HepG2 (cell line): ENCODE data around the gene GREM2. TPM values are rescaled to one million over a fixed set of nuclear protein-coding genes. Genes with fewer than 3 reads are reported as not detected.

Experiments used
- ATAC-seq: fragments of 200-7000 bp; cut with Tn5 transposase; 3 replicates; pipeline ENCODE4 v1.9.1; 2020; ENCODE audit warnings: mild to moderate bottlenecking, moderate library complexity
- BruUV-seq: library from RNA; stranded (reverse); fragments of 400-500 nt; replicated peaks from 2 replicates; lab custom pipeline; 2021; lab: Mats Ljungman, UMichigan
- CTCF ChIA-PET: fragments of 300-600 bp; formaldehyde crosslinking; extraction: SDS; loops from one replicate; lab custom pipeline; 2021; ENCODE audit warnings: low total read pairs, inconsistent platforms, low intra/inter-chr PET ratio; lab: Yijun Ruan, JAX
- POLR2A ChIA-PET: fragments of 350-600 bp; sonication (Branson Sonifier 250); formaldehyde crosslinking; loops from one replicate; lab custom pipeline; 2020; ENCODE audit warnings: antibody characterized with exemption, inconsistent platforms; lab: Yijun Ruan, JAX
- DNase-seq: peaks from one replicate; pipeline ENCODE4 v3.0.0-alpha.2; 2015; ENCODE audit warnings: low spot score
- FAIRE-seq: peaks from 3 replicates; lab custom pipeline; 2011; peaks lifted over from hg19 to GRCh38; lab: Jason Lieb, UNC
- H2AFZ ChIP-seq: one replicate; pipeline ENCODE4 v1.6.1; 2011; ENCODE audit warnings: low read length, inconsistent platforms
- H3K27ac ChIP-seq: fragments of 300-600 bp; 3 replicates; pipeline ENCODE4 v1.8.0; 2011; ENCODE audit warnings: mixed run types, mild to moderate bottlenecking, mixed read lengths, low read length, inconsistent platforms; ENCODE audit not compliant: insufficient read depth; ENCODE audit errors: extremely low read length
- H3K27me3 ChIP-seq, 2 experiments: fragments of 200-600 bp in 1 of 2; 2 replicates in 1 of 2; 3 replicates in 1 of 2; pipeline versions ENCODE4 v1.6.0 to v1.8.0; 2011; ENCODE audit warnings: low read length in 2 of 2, mild to moderate bottlenecking in 2 of 2, moderate library complexity in 2 of 2, inconsistent platforms in 1 of 2; ENCODE audit not compliant: insufficient read depth in 2 of 2, control insufficient read depth in 1 of 2
- H3K36me3 ChIP-seq, 2 experiments: fragments of 200-600 bp in 1 of 2; replicated peaks in 1 of 2; 2 replicates in 1 of 2; 3 replicates in 1 of 2; pipeline versions ENCODE4 v1.5.1 to v1.8.0; 2011; ENCODE audit warnings: low read length in 2 of 2, inconsistent platforms in 1 of 2; ENCODE audit not compliant: insufficient read depth in 2 of 2, control insufficient read depth in 1 of 2
- H3K4me1 ChIP-seq: 2 replicates; pipeline ENCODE4 v1.5.1; 2012; ENCODE audit warnings: low read length, inconsistent platforms; ENCODE audit not compliant: insufficient read depth
- H3K4me2 ChIP-seq: 2 replicates; pipeline ENCODE4 v1.6.0; 2011; ENCODE audit warnings: low read depth, low read length, inconsistent platforms
- H3K4me3 ChIP-seq, 3 experiments: fragments of 200-600 bp in 1 of 3; sonication (generic), shearing (Covaris generic) in 1 of 3; replicated peaks in 1 of 3; 2 replicates each; pipeline ENCODE4 v1.5.1; 2011 to 2016; ENCODE audit warnings: low read length in 3 of 3, inconsistent platforms in 2 of 3, low read depth in 2 of 3, mild to moderate bottlenecking in 2 of 3, control low read depth in 1 of 3, mixed read lengths in 1 of 3; ENCODE audit not compliant: insufficient read depth in 1 of 3
- H3K79me2 ChIP-seq: one replicate; pipeline ENCODE4 v1.6.1; 2011; ENCODE audit warnings: low read length, inconsistent platforms; ENCODE audit not compliant: insufficient read depth
- H3K9ac ChIP-seq: 2 replicates; pipeline ENCODE4 v1.6.0; 2011; ENCODE audit warnings: mild to moderate bottlenecking, low read depth, low read length, inconsistent platforms; ENCODE audit not compliant: insufficient read depth
- H3K9me3 ChIP-seq: 2 replicates; pipeline ENCODE4 v1.5.1; 2012; ENCODE audit warnings: mild to moderate bottlenecking, low read length
- H4K20me1 ChIP-seq: 2 replicates; pipeline ENCODE4 v1.6.0; 2011; ENCODE audit warnings: inconsistent platforms, mild to moderate bottlenecking, low read length, moderate library complexity; ENCODE audit not compliant: insufficient read depth
- BATF2 ChIP-seq: sonication (generic); formaldehyde crosslinking; IDR thresholded peaks from 2 replicates; pipeline ENCODE4 v1.8.0; 2022; ENCODE audit warnings: mild to moderate bottlenecking, missing genetic modification reagents, moderate library complexity
- BCL6 ChIP-seq: IDR thresholded peaks from 2 replicates; pipeline ENCODE4 v1.6.1; 2016; ENCODE audit warnings: missing genetic modification reagents, missing compliant biosample characterization
- GATA4 ChIP-seq: sonication (generic); IDR thresholded peaks from 2 replicates; pipeline ENCODE4 v1.6.1; 2016; ENCODE audit warnings: antibody characterized with exemption, low read depth, borderline replicate concordance
- GATAD2A ChIP-seq: IDR thresholded peaks from 2 replicates; pipeline ENCODE4 v1.6.1; 2016
- HNF4G ChIP-seq, 2 experiments: sonication (generic) in 1 of 2; formaldehyde crosslinking in 1 of 2; IDR thresholded peaks; 2 replicates each; pipeline versions ENCODE4 v1.4.0 to v1.6.1; 2011 to 2020; ENCODE audit warnings: borderline replicate concordance in 2 of 2, low read depth in 2 of 2, mild to moderate bottlenecking in 2 of 2, low read length in 1 of 2, missing genetic modification reagents in 1 of 2, moderate library complexity in 1 of 2
- MBD4 ChIP-seq: IDR thresholded peaks from 2 replicates; pipeline ENCODE4 v1.6.1; 2012; ENCODE audit warnings: low read length, inconsistent platforms, borderline replicate concordance
- NCOA2 ChIP-seq: sonication (generic); formaldehyde crosslinking; IDR thresholded peaks from 2 replicates; pipeline ENCODE4 v1.8.0; 2022; ENCODE audit warnings: inconsistent platforms
- RARA ChIP-seq: IDR thresholded peaks from 2 replicates; pipeline ENCODE4 v1.6.1; 2016; ENCODE audit warnings: missing genetic modification reagents, missing compliant biosample characterization
- REPIN1 ChIP-seq: sonication (generic); formaldehyde crosslinking; IDR thresholded peaks from 2 replicates; pipeline ENCODE4 v1.8.0; 2022; ENCODE audit warnings: missing genetic modification reagents, low read depth, mild to moderate bottlenecking, borderline replicate concordance
- SIX4 ChIP-seq: sonication (generic); formaldehyde crosslinking; IDR thresholded peaks from 2 replicates; pipeline ENCODE4 v1.4.0; 2020; ENCODE audit warnings: missing genetic modification reagents
- SMAD3 ChIP-seq: sonication (generic); formaldehyde crosslinking; IDR thresholded peaks from 2 replicates; pipeline ENCODE4 v1.4.0; 2020; ENCODE audit warnings: missing genetic modification reagents
- SMC3 ChIP-seq: IDR thresholded peaks from 2 replicates; pipeline ENCODE4 v1.6.1; 2011; ENCODE audit warnings: low read length, improper control_type of control experiment
- ZBTB7B ChIP-seq: sonication (generic); formaldehyde crosslinking; IDR thresholded peaks from 2 replicates; pipeline ENCODE4 v1.4.0; 2020; ENCODE audit warnings: missing genetic modification reagents
- ZKSCAN5 ChIP-seq: sonication (generic); formaldehyde crosslinking; IDR thresholded peaks from 2 replicates; pipeline ENCODE4 v1.5.1; 2020; ENCODE audit warnings: mild to moderate bottlenecking, missing genetic modification reagents
- ZNF20 ChIP-seq: sonication (generic); formaldehyde crosslinking; IDR thresholded peaks from 2 replicates; pipeline ENCODE4 v1.4.0; 2020; ENCODE audit warnings: mild to moderate bottlenecking, moderate library complexity, missing genetic modification reagents
- ZNF24 ChIP-seq: fragments of 450-650 bp; IDR thresholded peaks from 2 replicates; pipeline ENCODE4 v1.6.1; 2017; ENCODE audit warnings: antibody characterized with exemption, mild to moderate bottlenecking
- ZNF556 ChIP-seq: sonication (generic); formaldehyde crosslinking; IDR thresholded peaks from 2 replicates; pipeline ENCODE4 v1.4.0; 2020; ENCODE audit warnings: mild to moderate bottlenecking, missing genetic modification reagents, borderline replicate concordance
- ZNF780A ChIP-seq: sonication (generic); formaldehyde crosslinking; IDR thresholded peaks from 2 replicates; pipeline ENCODE4 v1.8.0; 2022; ENCODE audit warnings: mild to moderate bottlenecking, missing genetic modification reagents, moderate library complexity
- WGBS: methylation state at CpG from one replicate; pipeline ENCODE4 v1.1.6; 2017; ENCODE audit warnings: low lambda C conversion rate; 5-methylcytosine and 5-hydroxymethylcytosine counted together
- in situ Hi-C: cut with HindIII; loops from 2 replicates; pipeline ENCODE4 v1.10.0; 2017; ENCODE audit warnings: low pct_unique_long_range_greater_than_20kb; ENCODE audit not compliant: extremely low pct_ligation_motif_present
- intact Hi-C: fragments of 100-400 bp; cut with micrococcal nuclease; formaldehyde crosslinking; loops from one replicate; pipeline ENCODE4 v1.10.0; 2022; ENCODE audit not compliant: unreplicated experiment
- polyA plus RNA-seq, 8 experiments: library from polyadenylated mRNA; depleted of rRNA in 3 of 8; stranded (reverse) in 7 of 8; unstranded in 1 of 8; fragments of >200 nt; fragmentation: Illumina TruSeq in 4 of 8; extraction: Trizol in 4 of 8; gene quantifications; 2 replicates each; pipeline versions ENCODE4 v1.2.1 to v1.2.3, GENCODE V29; 2011 to 2016; ENCODE audit warnings: low read depth in 4 of 8, missing spikeins in 1 of 8, mixed read lengths in 1 of 8; ENCODE audit not compliant: insufficient read depth in 1 of 8
- total RNA-seq, 5 experiments: library from RNA; depleted of rRNA; stranded (reverse); fragments of >200 nt; fragmentation: Illumina TruSeq; extraction: Trizol; gene quantifications; 2 replicates each; pipeline ENCODE4 v1.2.3, GENCODE V29; 2016; ENCODE audit warnings: low read depth in 1 of 5
- TF ChIP-seq, protein P1 (sequence below): sonication (generic); formaldehyde crosslinking; IDR thresholded peaks from 2 replicates; pipeline ENCODE4 v1.4.0; 2020; ENCODE audit warnings: mild to moderate bottlenecking, missing genetic modification reagents
- TF ChIP-seq, protein P2 (sequence below): IDR thresholded peaks from 2 replicates; pipeline ENCODE4 v1.6.1; 2016; ENCODE audit warnings: mild to moderate bottlenecking

The GREM2 gene
- total and polyA plus RNA-seq, 2 of the 13 experiments (the other 11 are each of a cell fraction or from before 2014, with no cell fraction given): 0.07 TPM; not detected in 1

- TF ChIP-seq, protein P1, sequence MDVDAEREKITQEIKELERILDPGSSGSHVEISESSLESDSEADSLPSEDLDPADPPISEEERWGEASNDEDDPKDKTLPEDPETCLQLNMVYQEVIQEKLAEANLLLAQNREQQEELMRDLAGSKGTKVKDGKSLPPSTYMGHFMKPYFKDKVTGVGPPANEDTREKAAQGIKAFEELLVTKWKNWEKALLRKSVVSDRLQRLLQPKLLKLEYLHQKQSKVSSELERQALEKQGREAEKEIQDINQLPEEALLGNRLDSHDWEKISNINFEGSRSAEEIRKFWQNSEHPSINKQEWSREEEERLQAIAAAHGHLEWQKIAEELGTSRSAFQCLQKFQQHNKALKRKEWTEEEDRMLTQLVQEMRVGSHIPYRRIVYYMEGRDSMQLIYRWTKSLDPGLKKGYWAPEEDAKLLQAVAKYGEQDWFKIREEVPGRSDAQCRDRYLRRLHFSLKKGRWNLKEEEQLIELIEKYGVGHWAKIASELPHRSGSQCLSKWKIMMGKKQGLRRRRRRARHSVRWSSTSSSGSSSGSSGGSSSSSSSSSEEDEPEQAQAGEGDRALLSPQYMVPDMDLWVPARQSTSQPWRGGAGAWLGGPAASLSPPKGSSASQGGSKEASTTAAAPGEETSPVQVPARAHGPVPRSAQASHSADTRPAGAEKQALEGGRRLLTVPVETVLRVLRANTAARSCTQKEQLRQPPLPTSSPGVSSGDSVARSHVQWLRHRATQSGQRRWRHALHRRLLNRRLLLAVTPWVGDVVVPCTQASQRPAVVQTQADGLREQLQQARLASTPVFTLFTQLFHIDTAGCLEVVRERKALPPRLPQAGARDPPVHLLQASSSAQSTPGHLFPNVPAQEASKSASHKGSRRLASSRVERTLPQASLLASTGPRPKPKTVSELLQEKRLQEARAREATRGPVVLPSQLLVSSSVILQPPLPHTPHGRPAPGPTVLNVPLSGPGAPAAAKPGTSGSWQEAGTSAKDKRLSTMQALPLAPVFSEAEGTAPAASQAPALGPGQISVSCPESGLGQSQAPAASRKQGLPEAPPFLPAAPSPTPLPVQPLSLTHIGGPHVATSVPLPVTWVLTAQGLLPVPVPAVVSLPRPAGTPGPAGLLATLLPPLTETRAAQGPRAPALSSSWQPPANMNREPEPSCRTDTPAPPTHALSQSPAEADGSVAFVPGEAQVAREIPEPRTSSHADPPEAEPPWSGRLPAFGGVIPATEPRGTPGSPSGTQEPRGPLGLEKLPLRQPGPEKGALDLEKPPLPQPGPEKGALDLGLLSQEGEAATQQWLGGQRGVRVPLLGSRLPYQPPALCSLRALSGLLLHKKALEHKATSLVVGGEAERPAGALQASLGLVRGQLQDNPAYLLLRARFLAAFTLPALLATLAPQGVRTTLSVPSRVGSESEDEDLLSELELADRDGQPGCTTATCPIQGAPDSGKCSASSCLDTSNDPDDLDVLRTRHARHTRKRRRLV (CRISPR knock-in tag): no peak
- TF ChIP-seq ZNF20 (CRISPR knock-in tag) (no peak), BCL6 (no peak), REPIN1 (no peak), NCOA2 (CRISPR knock-in tag) (no peak), MBD4 (no peak), ZNF556 (CRISPR knock-in tag) (no peak), ZBTB7B (no peak)
- TF ChIP-seq, all 625 proteins: peak for 0
These were observed 115.0 kb downstream of the GREM2 start (continued) for GRCh38 chr1:240496941-240497340.

DNA sequence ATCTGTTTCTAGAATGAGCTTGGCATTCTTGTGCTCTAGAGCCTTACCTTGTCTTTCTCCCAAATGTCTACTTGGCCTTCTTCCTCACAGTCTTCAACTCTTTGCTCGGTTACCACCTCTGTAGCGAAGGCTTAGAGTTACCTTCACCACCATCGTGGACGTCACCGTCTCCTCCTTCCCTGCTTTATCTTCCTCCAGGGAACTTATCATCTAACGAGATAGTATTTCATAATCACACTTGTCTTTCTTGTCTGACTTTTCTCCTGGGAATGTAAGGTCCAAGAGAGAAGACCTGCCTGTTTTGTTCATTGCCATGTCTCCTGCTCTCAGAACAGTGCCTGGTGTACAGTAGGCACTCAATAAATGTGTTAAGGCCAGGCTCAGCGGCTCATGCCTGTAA, 115.6 kb downstream of the GREM2 start:
- BruUV-seq: no TSS peak
- Histone ChIP-seq H3K9ac (no peak overlapping the region), H3K79me2 (no peaks in the 10 kb centered on the region), H3K4me2 (no peak overlapping the region), H3K4me3 (no peak overlapping the region), H4K20me1 (no peaks in the 10 kb centered on the region), H2AFZ (no peak overlapping the region), H3K9me3 (no peaks in the 10 kb centered on the region), H3K36me3 (no peaks in the 10 kb centered on the region), H3K4me1 (no peaks in the 10 kb centered on the region), H3K27me3 (no peaks in the 10 kb centered on the region), H3K27ac (no peak overlapping the region)
- ATAC-seq: no peak
- FAIRE-seq: no peak
- ChIA-PET POLR2A (no interaction called here), CTCF (no interaction called here)
- intact Hi-C loops: no loop called here
- DNase-seq: no peak
- WGBS: 66% methylated on average over 7 of the region's 7 CpGs
- in situ Hi-C loops: no loop called here
- TF ChIP-seq RARA (CRISPR knock-in tag) (no peak), SMAD3 (no peak), GATA4 (no peak), GATAD2A (CRISPR knock-in tag) (no peak), BATF2 (CRISPR knock-in tag) (no peak), ZKSCAN5 (CRISPR knock-in tag) (no peak), ZNF24 (no peak), SIX4 (CRISPR knock-in tag) (no peak), ZNF780A (no peak), HNF4G (IDR thresholded peaks at IDR 0.05; ENCODE audit: borderline replicate concordance, low read depth, low read length) (no peak), HNF4G (CRISPR knock-in tag; IDR thresholded peaks at IDR 0.05; ENCODE audit: borderline replicate concordance, low read depth) (no peak), SMC3 (no peak)
- TF ChIP-seq, protein P2, sequence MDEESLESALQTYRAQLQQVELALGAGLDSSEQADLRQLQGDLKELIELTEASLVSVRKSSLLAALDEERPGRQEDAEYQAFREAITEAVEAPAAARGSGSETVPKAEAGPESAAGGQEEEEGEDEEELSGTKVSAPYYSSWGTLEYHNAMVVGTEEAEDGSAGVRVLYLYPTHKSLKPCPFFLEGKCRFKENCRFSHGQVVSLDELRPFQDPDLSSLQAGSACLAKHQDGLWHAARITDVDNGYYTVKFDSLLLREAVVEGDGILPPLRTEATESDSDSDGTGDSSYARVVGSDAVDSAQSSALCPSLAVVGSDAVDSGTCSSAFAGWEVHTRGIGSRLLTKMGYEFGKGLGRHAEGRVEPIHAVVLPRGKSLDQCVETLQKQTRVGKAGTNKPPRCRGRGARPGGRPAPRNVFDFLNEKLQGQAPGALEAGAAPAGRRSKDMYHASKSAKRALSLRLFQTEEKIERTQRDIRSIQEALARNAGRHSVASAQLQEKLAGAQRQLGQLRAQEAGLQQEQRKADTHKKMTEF (CRISPR knock-in tag): no peak
